Measurements from ENCODE around the gene CC2D2A.

The CC2D2A gene

GRCh38 chr4:15577508-15577907, 107.8 kb downstream of the CC2D2A start:
- no peak overlapping the region for H2AFZ ChIP-seq (ENCODE audit: low read length, unreplicated experiment)
- H3K4me1 ChIP-seq (ENCODE audit: control insufficient read depth, insufficient read depth, low read length, unreplicated experiment) = peaks cover 3% of the 10 kb centered on the region
- H3K27ac ChIP-seq (ENCODE audit: low read depth, low read length) = no peak overlapping the region
- H3K79me2 ChIP-seq (ENCODE audit: control insufficient read depth, insufficient read depth, low read length, unreplicated experiment) = no peaks in the 10 kb centered on the region
- H3K36me3 ChIP-seq (ENCODE audit: insufficient read depth, low read length) = peaks cover 9% of the 10 kb centered on the region; the same call in 1 of the 2 replicates
- H3K27me3 ChIP-seq (ENCODE audit: insufficient read depth, low read length) = no peaks in the 10 kb centered on the region
- no peak overlapping the region for H3K4me3 ChIP-seq (ENCODE audit: low read depth, low read length)

- H3K79me2 ChIP-seq (ENCODE audit: control insufficient read depth, insufficient read depth, low read length, unreplicated experiment) = no peaks in the 10 kb centered on the region
- H3K27ac ChIP-seq (ENCODE audit: low read depth, low read length) = no peak overlapping the region
- H3K4me3 ChIP-seq (ENCODE audit: low read depth, low read length) = no peak overlapping the region
- no peaks in the 10 kb centered on the region for H3K27me3 ChIP-seq (ENCODE audit: insufficient read depth, low read length)
- peaks cover 3% of the 10 kb centered on the region for H3K4me1 ChIP-seq (ENCODE audit: control insufficient read depth, insufficient read depth, low read length, unreplicated experiment)
- peaks cover 9% of the 10 kb centered on the region; the same call in 1 of the 2 replicates for H3K36me3 ChIP-seq (ENCODE audit: insufficient read depth, low read length)
- no peak overlapping the region for H2AFZ ChIP-seq (ENCODE audit: low read length, unreplicated experiment)
These were observed 115.1 kb downstream of the CC2D2A start for GRCh38 chr4:15584785-15585184.

GRCh38 chr4:15585331-15585730, 115.6 kb downstream of the CC2D2A start:
- Histone ChIP-seq H2AFZ (ENCODE audit: low read length, unreplicated experiment) (no peak overlapping the region), H3K79me2 (ENCODE audit: control insufficient read depth, insufficient read depth, low read length, unreplicated experiment) (no peaks in the 10 kb centered on the region), H3K4me3 (ENCODE audit: low read depth, low read length) (no peak overlapping the region), H3K36me3 (ENCODE audit: insufficient read depth, low read length) (peaks cover 9% of the 10 kb centered on the region; the same call in 1 of the 2 replicates), H3K4me1 (ENCODE audit: control insufficient read depth, insufficient read depth, low read length, unreplicated experiment) (peaks cover 3% of the 10 kb centered on the region), H3K27ac (ENCODE audit: low read depth, low read length) (no peak overlapping the region), H3K27me3 (ENCODE audit: insufficient read depth, low read length) (no peaks in the 10 kb centered on the region)

GRCh38 chr4:15586066-15586465, 116.4 kb downstream of the CC2D2A start:
- Histone ChIP-seq H3K79me2 (ENCODE audit: control insufficient read depth, insufficient read depth, low read length, unreplicated experiment) (no peaks in the 10 kb centered on the region), H3K36me3 (ENCODE audit: insufficient read depth, low read length) (peaks cover 5% of the 10 kb centered on the region; the same call in 1 of the 2 replicates), H3K4me3 (ENCODE audit: low read depth, low read length) (no peak overlapping the region), H3K4me1 (ENCODE audit: control insufficient read depth, insufficient read depth, low read length, unreplicated experiment) (peaks cover 3% of the 10 kb centered on the region), H3K27ac (ENCODE audit: low read depth, low read length) (no peak overlapping the region), H3K27me3 (ENCODE audit: insufficient read depth, low read length) (no peaks in the 10 kb centered on the region), H2AFZ (ENCODE audit: low read length, unreplicated experiment) (no peak overlapping the region)

- no peaks in the 10 kb centered on the region for H3K79me2 ChIP-seq (ENCODE audit: control insufficient read depth, insufficient read depth, low read length, unreplicated experiment)
- H3K27me3 ChIP-seq (ENCODE audit: insufficient read depth, low read length) = no peaks in the 10 kb centered on the region
- H3K27ac ChIP-seq (ENCODE audit: low read depth, low read length) = no peak overlapping the region
- H3K4me1 ChIP-seq (ENCODE audit: control insufficient read depth, insufficient read depth, low read length, unreplicated experiment) = no peaks in the 10 kb centered on the region
- no peaks in the 10 kb centered on the region for H3K36me3 ChIP-seq (ENCODE audit: insufficient read depth, low read length)
- H3K4me3 ChIP-seq (ENCODE audit: low read depth, low read length) = no peak overlapping the region
- no peak overlapping the region for H2AFZ ChIP-seq (ENCODE audit: low read length, unreplicated experiment)
These were observed 118.0 kb downstream of the CC2D2A start for GRCh38 chr4:15587649-15588048.

- Histone ChIP-seq H3K36me3 (ENCODE audit: insufficient read depth, low read length) (0 out of 2 replicates have a peak, but pooled peaks cover 4% of the 10 kb centered on the region), H3K27ac (ENCODE audit: low read depth, low read length) (no peak overlapping the region), H3K27me3 (ENCODE audit: insufficient read depth, low read length) (no peaks in the 10 kb centered on the region), H2AFZ (ENCODE audit: low read length, unreplicated experiment) (no peak overlapping the region), H3K4me3 (ENCODE audit: low read depth, low read length) (no peak overlapping the region), H3K79me2 (ENCODE audit: control insufficient read depth, insufficient read depth, low read length, unreplicated experiment) (no peaks in the 10 kb centered on the region), H3K4me1 (ENCODE audit: control insufficient read depth, insufficient read depth, low read length, unreplicated experiment) (no peaks in the 10 kb centered on the region)
These were observed 123.1 kb downstream of the CC2D2A start for GRCh38 chr4:15592799-15593198.

- H3K27ac ChIP-seq (ENCODE audit: low read depth, low read length) = no peak overlapping the region
- no peak overlapping the region for H2AFZ ChIP-seq (ENCODE audit: low read length, unreplicated experiment)
- H3K36me3 ChIP-seq (ENCODE audit: insufficient read depth, low read length) = peaks cover 22% of the 10 kb centered on the region; the same call in 1 of the 2 replicates
These were observed 129.0 kb downstream of the CC2D2A start for GRCh38 chr4:15598644-15599043.

GRCh38 chr4:15600176-15600575, 130.5 kb downstream of the CC2D2A start:
- H2AFZ ChIP-seq (ENCODE audit: low read length, unreplicated experiment) = no peak overlapping the region
- H3K4me3 ChIP-seq (ENCODE audit: low read depth, low read length) = no peak overlapping the region
- H3K36me3 ChIP-seq (ENCODE audit: insufficient read depth, low read length) = peaks cover 34% of the 10 kb centered on the region
- H3K27me3 ChIP-seq (ENCODE audit: insufficient read depth, low read length) = no peaks in the 10 kb centered on the region
- H3K27ac ChIP-seq (ENCODE audit: low read depth, low read length) = no peak overlapping the region
- H3K79me2 ChIP-seq (ENCODE audit: control insufficient read depth, insufficient read depth, low read length, unreplicated experiment) = no peaks in the 10 kb centered on the region
- H3K4me1 ChIP-seq (ENCODE audit: control insufficient read depth, insufficient read depth, low read length, unreplicated experiment) = no peaks in the 10 kb centered on the region

More at GRCh38 chr4:15598644-15599043, 129.0 kb downstream of the CC2D2A start:
- no peaks in the 10 kb centered on the region for H3K4me1 ChIP-seq (ENCODE audit: control insufficient read depth, insufficient read depth, low read length, unreplicated experiment)
- H3K4me3 ChIP-seq (ENCODE audit: low read depth, low read length) = no peak overlapping the region
- no peaks in the 10 kb centered on the region for H3K27me3 ChIP-seq (ENCODE audit: insufficient read depth, low read length)
- no peaks in the 10 kb centered on the region for H3K79me2 ChIP-seq (ENCODE audit: control insufficient read depth, insufficient read depth, low read length, unreplicated experiment)

GRCh38 chr4:15601862-15602261, 132.2 kb downstream of the CC2D2A start:
- Histone ChIP-seq H3K4me1 (ENCODE audit: control insufficient read depth, insufficient read depth, low read length, unreplicated experiment) (no peaks in the 10 kb centered on the region), H3K79me2 (ENCODE audit: control insufficient read depth, insufficient read depth, low read length, unreplicated experiment) (no peaks in the 10 kb centered on the region), H3K27me3 (ENCODE audit: insufficient read depth, low read length) (no peaks in the 10 kb centered on the region), H3K36me3 (ENCODE audit: insufficient read depth, low read length) (peaks cover 37% of the 10 kb centered on the region), H2AFZ (ENCODE audit: low read length, unreplicated experiment) (no peak overlapping the region), H3K4me3 (ENCODE audit: low read depth, low read length) (no peak overlapping the region), H3K27ac (ENCODE audit: low read depth, low read length) (no peak overlapping the region)

GRCh38 chr4:15605537-15605936, 135.9 kb downstream of the CC2D2A start:
- Histone ChIP-seq H3K4me1 (ENCODE audit: control insufficient read depth, insufficient read depth, low read length, unreplicated experiment) (no peaks in the 10 kb centered on the region), H3K27ac (ENCODE audit: low read depth, low read length) (no peak overlapping the region), H3K4me3 (ENCODE audit: low read depth, low read length) (no peak overlapping the region), H3K79me2 (ENCODE audit: control insufficient read depth, insufficient read depth, low read length, unreplicated experiment) (no peaks in the 10 kb centered on the region), H3K27me3 (ENCODE audit: insufficient read depth, low read length) (no peaks in the 10 kb centered on the region), H3K36me3 (ENCODE audit: insufficient read depth, low read length) (peaks cover 45% of the 10 kb centered on the region), H2AFZ (ENCODE audit: low read length, unreplicated experiment) (no peak overlapping the region)

GRCh38 chr4:15610855-15611254, 141.2 kb downstream of the CC2D2A start:
- Histone ChIP-seq H3K4me3 (ENCODE audit: low read depth, low read length) (no peak overlapping the region), H3K36me3 (ENCODE audit: insufficient read depth, low read length) (peaks cover 22% of the 10 kb centered on the region)

More at GRCh38 chr4:15610855-15611254, 141.2 kb downstream of the CC2D2A start:
- Histone ChIP-seq H3K27ac (ENCODE audit: low read depth, low read length) (no peak overlapping the region), H2AFZ (ENCODE audit: low read length, unreplicated experiment) (no peak overlapping the region), H3K27me3 (ENCODE audit: insufficient read depth, low read length) (no peaks in the 10 kb centered on the region), H3K4me1 (ENCODE audit: control insufficient read depth, insufficient read depth, low read length, unreplicated experiment) (no peaks in the 10 kb centered on the region), H3K79me2 (ENCODE audit: control insufficient read depth, insufficient read depth, low read length, unreplicated experiment) (no peaks in the 10 kb centered on the region)
